CD4-positive, alpha-beta T cell treated with Interleukin-17A for 1 hour (primary cell): ENCODE results near the gene PARP16.
"Not testable (repeated sequence)": the region's sequence is repeated elsewhere in the genome, so short reads cannot be mapped to it uniquely, and the experiment has no call there.

ENCODE experiments used
- DNase-seq: peaks from one replicate; pipeline ENCODE4 v3.0.0-alpha.2; 2020

Gene PARP16

GRCh38 chr15:65270811-65271545, 15.7 kb downstream of the PARP16 start:
- DNase-seq = peak; percentile 26

- DNase-seq = no peak
Measured at GRCh38 chr15:65268411-65268810, 18.3 kb downstream of the PARP16 start.

GRCh38 chr15:65266469-65266868, 20.2 kb downstream of the PARP16 start:
- no peak for DNase-seq

DNA sequence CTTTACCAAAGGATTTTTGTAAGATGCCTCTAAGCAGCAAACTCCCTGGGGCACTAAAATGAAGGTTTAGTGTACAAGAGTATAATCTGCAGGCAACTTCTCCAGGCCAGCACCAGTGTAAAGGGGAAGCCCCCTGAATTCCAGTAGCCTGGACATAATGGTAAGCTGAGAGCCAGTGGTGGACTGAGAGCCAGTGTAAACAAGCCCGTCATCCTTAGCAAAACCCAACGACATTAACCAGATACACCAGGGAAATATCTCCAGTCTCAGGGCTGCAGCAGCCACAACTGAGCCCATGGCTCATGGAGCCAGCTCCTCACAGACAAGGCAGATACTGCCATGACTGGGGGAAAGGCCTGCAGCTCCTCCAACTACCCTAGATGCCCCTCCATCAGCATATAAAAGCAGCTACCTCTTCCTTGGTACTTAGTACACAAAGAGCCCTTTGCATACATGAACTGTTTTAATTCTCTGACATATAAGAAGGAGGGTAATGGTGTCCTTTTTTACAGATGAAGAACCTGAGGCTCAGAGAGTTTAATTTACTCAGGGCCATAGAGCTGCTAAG, 21.7 kb downstream of the PARP16 start:
- DNase-seq = no peak

- DNase-seq = no peak
Measured at GRCh38 chr15:65263313-65263712, 23.4 kb downstream of the PARP16 start.

GRCh38 chr15:65260968-65261367, 25.7 kb downstream of the PARP16 start:
- DNase-seq = no peak

DNA sequence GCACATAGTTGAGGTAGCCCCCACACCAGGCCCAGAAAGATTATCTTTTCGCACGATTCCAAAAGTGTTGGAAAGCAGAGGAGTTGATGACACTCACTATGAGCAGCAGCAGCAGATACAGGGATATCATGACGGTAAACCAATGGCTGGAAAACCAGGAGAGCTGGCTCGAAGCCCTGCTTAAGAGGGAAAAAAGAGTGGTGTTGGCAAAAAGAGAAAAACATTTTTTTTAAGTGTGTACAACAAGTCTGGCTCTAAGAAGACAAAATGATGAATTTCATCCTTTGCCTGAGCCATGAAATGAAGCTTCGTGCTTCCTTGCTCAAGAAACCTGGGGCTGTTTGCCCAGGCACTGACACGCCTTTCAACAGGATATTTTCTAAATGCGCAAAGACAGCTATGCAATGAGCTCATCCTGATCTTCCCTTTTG, 27.3 kb downstream of the PARP16 start:
- no peak for DNase-seq

DNA sequence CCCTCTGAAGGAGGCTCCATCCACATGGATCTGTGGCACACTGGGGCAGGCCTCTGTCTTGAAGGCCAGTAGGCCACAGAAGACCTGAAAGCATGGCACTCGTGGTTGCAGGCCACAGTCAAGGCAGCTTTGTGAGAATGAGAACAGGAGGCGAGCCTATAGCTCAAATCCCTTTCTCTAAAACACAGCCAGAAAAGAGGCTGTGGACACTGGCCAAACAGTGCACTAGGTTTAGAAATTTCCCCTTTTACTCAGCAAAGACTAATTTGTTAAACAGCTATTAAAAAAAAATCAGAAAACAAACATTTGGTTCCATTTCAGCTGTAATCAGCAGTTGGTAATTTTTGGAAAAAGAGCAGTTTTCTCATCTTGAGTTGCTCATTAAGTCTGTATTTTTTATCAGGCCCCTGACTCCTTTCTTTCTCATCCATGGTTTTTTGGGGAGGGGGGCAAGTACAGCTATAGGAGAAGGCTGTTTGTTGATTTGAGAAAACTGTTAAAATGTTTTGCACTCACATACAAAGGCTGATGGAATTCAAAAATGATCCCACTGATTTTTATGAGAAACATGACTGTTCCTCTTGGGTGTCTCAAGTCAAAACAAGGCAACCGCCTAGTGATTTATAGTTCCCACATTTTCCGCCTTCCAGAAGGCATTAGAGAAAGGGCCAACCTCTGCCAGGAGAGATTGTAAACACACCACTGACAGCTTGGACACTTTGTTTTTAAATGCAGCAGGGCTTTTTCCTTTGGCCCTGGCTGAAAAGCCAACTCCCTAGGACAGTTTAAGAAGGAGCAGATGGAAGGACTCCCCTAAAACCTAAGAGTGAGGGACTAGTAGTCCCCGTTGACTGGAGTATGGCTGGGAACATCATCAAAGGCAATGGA, 28.1 kb downstream of the PARP16 start:
- no peak for DNase-seq

GRCh38 chr15:65255486-65256140, 31.1 kb downstream of the PARP16 start:
- no peak for DNase-seq

- DNase-seq = no peak
Measured at GRCh38 chr15:65254758-65255157, 31.9 kb downstream of the PARP16 start.

- no peak for DNase-seq
Measured at GRCh38 chr15:65254356-65254755, 32.3 kb downstream of the PARP16 start.

DNA sequence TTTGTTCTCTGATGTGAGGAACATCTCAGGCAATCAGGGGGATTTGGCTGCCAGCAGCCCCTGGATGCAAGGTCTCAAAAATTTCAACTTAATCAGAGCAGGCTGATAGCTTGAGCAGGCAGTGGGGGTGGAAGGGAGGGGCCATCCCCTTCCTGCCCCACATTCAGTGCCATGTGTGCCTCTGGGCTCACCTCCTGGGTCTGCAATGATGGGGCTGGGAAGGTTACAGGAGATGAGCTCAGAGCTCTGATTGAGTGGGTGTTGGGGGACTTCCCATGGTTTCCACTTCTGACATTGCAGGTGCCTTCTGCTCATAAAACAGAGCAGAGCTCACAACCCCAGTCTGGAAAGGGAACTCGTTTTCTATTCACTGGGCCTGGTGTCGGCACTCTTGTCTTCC, 37.0 kb downstream of the PARP16 start:
- DNase-seq = no peak

- no peak for DNase-seq
Measured at GRCh38 chr15:65248511-65249255, 38.0 kb downstream of the PARP16 start.

- no peak for DNase-seq
Measured at GRCh38 chr15:65246939-65247338, 39.7 kb downstream of the PARP16 start.

GRCh38 chr15:65246026-65246714, 40.5 kb downstream of the PARP16 start:
- no peak for DNase-seq

- no peak for DNase-seq
Measured at GRCh38 chr15:65245096-65245856, 41.4 kb downstream of the PARP16 start.

- DNase-seq = no peak
Measured at GRCh38 chr15:65244638-65245037, 42.0 kb downstream of the PARP16 start.

- not testable (repeated sequence) for DNase-seq
Measured at GRCh38 chr15:65236443-65236842, 50.2 kb downstream of the PARP16 start.

GRCh38 chr15:65233696-65234095, 53.0 kb downstream of the PARP16 start:
- no peak for DNase-seq

- no peak for DNase-seq
Measured at GRCh38 chr15:65232520-65232919, 54.2 kb downstream of the PARP16 start.

- no peak for DNase-seq
Measured at GRCh38 chr15:65231306-65231705, 55.4 kb downstream of the PARP16 start.
